ENCODE results near the gene SHANK1.

DNA sequence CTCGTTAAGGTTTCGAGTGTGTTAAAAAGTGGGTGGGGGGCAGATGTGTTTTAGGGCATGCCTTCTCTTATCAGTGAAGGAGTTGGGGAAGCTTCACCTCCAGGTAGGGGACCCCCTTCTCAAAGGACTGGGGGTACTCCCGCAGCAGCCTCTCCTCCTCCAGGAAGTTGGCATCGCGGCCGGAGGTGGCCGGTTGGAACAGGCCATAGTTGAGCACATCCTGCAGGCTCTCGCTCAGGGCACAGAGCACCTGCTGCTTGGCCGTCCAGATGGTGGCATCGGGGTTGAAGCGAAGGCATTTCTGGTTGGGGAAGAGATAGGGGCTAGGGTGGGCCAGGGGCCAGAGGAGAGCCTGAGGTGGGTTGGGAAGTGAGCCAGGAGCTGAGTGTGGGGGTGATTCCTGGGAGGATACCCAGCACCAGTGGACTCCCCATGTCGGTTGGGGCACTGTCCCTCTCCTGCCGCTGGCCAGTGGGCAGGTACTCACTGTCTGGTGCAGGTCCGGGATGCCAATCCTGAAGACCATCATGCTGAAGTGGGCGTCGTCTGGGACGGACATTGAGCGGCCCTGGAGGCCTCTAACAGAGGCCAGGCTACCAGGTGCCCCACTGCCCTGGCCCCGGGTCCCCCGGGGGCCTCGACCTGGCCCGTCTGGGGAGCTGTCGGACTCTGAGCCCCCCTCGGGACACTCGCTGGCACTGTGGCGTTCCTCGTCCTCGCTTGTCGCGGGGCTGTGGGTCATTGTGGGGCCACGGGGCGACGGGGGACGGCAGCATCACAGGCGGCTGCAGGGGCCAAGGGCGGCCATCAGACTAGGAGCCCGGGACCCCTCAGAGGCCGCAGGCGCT, 3.2 kb downstream of the SHANK1 start:
- TF ChIP-seq CTCF (IDR thresholded peaks at IDR 0.05) (no peak), POLR2A (IDR thresholded peaks at IDR 0.05) (no peak)

Data from thyroid gland (tissue), 4 donors.